ENCODE results near the gene TCF21.

- TF ChIP-seq POLR2A (IDR thresholded peaks at IDR 0.05) (no peak), CTCF (IDR thresholded peaks at IDR 0.05 in 4 of 5, conservative IDR thresholded peaks at IDR 0.05 in 1 of 5) (no peak)
Observed at GRCh38 chr6:133887156-133887879, 1.6 kb upstream of the TCF21 start.

All from gastrocnemius medialis (tissue), 4 donors.